HG02938 (cell line): ENCODE data around the gene PACC1.

Experiments
- ATAC-seq: cut with Tn5 transposase; IDR thresholded peaks from one replicate; pipeline ENCODE4 v1.9.1; 2021; ENCODE audit warnings: mild to moderate bottlenecking, moderate library complexity; ENCODE audit not compliant: unreplicated experiment

The PACC1 gene

DNA sequence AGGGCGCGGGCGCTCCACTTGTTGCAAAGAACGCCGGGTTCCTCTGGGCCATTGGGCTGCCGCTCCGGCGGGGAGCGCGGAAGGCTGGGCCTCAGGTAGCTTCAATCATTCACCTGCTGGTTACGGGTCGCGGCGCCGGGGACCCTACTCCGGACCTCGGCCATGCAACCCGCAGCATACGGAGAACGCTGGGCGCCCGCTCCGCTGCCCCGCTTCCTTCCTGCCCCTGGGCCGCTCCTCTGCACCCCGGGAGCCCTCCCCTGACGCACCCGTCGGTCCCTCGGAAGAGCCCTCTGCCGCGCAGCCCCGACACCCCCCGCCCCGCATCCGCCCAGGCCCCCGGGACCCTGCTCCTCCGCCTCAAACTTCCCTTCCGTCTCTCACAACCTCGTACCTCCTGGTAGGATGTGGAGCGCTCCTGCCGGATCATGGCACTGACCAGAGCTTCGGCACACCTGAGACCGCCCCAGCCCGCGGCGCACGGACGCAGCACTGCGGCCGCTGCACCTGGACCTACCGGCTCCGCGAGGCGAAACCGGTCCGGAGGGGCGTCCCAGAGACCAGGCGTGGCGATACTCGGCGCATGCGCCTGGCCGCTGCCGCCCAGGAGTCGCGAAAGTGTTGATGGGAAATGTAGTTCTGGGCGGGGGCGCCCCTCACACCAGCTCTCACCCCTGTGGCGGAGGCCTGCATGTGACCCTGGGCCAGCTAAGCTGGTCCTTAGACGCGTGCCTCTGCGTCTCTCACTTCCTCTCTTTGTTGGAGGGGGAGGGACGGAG, at the start of gene PACC1:
Gene PACC1, minus strand, starts transcription at position 559 of the 779 bp plus-strand sequence. Its CDS starts 129 bp downstream, at position 430.
- ATAC-seq = peak; percentile 98

DNA sequence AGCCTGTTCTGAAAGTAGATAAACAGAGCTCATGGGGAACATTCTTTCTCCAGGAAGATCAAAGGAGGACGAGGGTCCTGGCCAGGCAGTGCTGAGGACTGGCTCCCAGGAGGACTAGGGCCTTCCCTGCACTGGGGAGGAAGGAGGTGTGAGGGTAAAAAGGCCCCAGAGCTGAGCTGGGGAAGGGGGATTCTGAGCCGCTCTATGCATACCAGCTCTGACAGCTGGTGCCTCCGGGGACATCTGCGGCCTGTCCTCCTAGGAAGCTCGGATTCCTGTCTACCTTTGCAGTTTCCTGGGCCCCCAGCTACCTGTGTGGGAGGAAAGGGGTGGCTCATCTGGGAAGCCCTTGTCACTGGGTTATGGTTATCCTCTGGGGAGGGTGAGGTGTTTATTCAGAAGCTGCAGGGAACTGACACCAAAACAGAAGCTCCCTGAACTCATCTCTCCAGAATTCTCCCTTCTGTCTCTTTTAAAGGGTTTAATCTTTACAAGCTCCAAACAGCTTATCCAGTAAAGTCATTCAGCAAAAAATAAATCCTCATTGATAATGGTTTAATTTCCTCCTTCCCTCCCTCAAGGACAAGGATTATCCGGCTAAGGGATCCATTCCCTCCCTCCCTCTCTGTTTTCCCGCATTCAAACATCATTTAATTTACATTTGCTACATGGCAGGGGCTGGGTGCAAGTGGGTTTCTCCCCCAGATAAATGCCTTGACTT, 49.0 kb upstream of the PACC1 start:
- no peak for ATAC-seq

DNA sequence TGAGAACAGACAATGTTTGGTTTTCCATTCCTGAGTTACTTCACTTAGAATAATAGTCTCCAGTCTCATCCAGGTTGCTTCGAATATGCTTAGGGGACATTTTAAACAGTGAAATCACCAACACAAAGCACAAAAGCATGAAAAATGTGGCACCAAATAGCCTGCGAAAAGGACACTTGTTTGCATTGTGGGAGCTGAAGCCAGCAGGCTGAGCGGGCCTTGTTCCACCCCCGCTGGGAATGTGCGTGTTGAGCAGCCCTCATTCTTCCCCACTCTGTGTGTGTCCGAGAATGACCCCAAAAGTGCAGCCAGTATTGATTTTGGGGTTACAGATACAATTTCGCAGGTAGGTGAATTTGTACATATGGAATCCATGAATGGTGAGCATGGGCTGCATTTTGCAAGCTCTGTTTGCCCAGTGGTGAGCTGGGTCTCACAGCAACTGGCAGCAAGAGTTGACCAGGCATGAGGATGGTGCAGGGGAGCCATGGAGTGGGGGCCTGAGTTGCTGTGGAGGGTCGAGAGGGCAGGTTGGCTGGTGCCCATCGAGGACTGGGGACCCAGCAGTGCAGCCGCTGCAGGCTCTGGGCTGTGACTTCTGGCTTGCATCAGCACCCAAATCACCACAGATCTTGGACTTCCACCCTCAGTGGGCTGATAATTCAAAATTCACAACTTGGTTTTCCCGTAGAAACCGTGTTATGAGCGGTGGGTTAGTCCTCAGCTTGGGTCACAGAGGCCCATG, 47.4 kb upstream of the PACC1 start:
- ATAC-seq = no peak

DNA sequence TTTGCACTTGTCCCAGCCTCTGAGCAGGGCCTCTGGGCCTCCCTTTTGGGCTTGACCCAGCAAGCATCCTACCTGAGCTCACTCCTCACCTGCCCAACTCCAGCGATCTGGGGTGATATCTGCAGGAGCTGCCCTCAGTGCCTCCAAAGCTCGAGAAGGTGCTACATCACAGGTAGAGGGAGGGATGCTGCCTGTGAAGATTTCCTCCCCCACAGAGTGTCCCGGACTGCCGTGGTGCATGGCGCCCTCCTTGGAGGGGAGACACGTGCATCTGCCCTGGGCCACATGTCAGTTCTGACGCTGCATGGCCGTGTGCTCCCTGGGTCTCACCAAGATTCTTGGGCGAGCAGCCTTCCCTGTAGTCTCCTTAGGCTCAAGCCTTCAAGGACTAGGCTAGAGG, 45.7 kb upstream of the PACC1 start:
- no peak for ATAC-seq

DNA sequence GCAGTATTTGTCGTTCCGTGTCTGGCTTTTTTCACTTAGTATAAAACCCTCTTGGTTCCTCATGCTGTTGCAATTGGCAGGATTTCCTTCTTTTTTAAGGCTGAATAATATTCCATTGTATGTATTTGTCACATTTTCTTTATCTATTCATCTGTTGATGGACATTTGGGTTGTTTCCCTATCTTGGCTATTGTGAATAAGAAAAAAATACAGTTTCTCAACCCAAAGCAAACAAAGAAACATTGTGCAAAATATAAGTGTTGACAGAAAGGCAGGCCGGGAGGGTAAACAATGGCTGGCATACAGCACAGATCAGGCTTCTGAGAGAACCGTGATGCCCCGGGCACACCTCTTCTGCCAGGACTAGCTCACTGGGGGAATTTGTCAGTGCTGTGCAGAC, 45.0 kb upstream of the PACC1 start:
- ATAC-seq = no peak

DNA sequence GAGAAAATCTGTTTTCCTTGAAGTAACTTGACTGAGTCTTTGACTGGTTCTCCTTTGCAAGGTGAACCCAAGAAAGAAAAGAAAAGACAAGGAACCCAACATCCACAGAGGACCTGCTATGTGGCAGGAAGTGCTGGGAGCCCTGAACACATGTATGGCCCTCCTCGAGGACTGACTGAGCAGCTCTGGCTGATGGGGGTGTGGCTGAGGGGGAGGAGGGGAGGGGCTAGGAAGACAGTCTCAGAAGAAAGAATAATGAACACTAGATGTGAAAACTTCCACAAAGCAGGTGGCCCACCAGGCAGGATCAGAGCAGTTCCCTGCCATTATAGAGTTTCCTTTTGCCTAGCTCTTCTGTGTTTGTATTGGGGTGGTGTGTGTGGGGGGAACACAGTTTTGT, 44.1 kb upstream of the PACC1 start:
- no peak for ATAC-seq

DNA sequence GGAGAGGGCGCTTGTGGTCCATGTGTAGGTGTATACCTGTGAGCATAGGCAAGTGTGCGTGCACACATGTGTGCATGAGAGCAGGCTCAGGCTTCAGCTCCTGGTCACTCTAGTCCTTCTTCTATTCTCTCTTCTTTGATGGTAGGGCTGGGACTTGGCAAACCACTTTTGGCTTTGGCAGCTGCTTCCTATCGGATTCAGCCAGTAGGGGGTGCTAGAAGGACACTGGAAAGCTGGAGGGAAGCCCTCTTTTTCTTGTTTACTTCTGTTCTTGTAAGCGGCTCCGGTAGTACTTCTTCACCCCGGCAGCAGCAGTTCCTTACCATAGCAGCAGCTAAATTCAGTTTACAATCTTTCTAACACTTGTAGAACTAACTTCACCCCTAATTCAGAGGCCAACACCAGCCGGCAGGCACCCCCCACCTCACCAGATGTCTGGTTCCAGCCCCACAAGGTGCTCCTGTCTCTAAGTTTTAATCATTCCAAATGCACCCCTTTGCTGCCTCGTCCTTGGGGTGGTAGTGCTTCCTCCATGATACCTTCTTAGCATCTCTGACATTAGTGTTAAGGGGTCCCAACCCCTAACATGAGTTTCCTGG, 43.2 kb upstream of the PACC1 start:
- ATAC-seq = no peak

DNA sequence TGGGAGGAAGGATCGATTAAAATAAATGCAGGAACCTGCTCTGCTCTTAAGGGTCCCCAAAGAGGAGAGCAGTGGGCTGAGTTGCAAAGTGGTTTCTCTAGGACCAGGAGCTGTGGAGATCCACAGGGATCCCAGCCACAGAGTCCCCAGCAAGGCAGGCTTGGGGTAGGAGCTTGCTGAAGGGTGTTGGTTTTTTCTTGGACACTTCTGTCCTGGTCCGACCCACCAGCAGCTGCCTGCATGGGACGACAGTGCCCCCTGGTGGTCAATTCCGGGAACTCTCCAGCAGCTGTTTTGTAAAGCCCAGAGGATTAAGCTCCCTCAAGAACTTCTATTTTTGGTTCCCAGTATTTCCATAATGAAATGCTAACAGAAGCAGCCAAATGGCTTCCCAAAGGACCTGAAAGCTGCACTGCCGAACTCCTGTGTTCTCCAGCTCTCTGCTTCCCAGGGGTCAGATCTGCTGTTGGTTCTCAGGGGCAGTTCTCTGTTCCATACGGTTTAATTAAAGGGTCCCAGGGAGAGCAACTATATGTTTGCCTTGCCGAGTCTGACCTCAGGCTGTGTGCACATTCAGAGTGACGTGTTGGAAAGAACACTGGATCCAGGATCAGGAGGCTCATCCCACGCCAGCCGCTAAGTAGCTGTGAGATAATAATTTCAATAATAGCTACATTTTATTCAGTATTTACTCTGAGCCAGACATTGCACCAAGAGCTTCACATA, 41.3 kb upstream of the PACC1 start:
- peak; percentile 65 for ATAC-seq

DNA sequence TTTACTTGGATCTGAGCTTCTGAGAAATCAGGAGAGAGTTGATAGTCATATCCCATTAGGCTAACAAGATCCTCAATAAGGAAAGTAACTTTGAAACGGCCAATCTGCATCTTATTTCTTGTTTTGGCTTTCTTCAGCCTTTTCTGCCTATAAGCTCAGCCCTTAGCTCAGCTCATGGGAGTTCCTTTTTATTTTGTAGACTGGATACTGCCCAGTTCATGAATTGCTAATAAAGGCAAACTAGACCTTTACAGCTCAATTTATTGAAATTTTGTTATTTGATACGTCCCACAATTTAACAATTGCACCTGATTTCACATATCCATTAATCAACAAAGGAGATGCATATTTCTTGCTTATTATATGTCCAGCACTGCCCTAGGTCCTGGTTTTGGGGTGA, 40.7 kb upstream of the PACC1 start:
- no peak for ATAC-seq

DNA sequence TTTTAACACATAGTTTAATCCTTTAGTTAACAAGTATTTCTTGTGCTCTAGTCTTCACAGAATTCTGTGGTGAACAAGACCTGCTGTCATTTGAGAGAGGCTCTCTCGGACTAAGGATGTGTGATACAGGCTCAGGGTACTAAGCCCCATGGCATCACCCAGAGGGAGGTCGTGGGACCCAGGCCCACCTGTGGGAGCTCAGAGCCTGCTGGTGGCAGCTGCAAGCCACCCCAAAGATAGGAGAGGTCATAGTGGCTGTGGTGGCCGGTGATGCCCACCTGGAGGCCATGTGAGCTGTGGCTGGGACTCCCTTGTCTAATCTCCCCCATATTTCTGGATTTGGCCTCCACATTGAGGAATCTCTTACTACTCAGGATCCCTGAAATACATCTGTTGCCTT, 40.1 kb upstream of the PACC1 start:
- no peak for ATAC-seq

DNA sequence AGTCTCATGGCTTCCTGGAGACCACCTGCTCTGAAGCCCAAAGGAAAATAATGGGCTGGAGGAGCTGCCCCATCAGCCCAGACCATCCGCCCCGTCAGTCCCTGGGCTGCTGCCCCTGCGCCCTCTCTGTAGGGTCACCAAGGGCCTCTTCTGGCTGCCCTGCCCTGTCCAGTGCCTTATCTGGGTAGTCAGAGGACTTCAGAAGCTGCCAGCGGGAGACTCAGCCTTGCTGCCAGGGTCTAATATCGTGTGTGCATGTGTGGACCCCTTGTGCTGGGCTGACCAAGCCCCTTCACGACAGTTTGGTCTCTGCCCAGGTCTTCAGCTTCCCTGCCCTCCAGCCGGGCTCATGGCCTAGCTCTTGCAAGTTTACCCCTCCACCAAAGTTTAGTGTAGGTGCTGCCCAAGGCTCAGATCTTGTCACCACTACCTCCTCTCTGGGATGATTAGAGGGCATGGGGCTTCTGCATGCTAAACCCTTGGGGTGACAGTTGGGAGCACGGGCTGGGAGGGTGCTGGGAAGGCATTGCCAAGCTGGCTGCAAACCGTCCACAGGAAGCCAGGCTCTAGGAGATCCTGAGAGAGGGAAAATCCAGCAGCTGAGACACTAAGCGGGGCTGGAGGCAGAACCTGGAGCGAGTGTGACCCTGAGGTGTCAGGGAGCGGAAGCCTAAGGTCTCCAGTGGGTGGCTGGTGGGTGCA, 38.6 kb upstream of the PACC1 start:
- ATAC-seq = no peak

DNA sequence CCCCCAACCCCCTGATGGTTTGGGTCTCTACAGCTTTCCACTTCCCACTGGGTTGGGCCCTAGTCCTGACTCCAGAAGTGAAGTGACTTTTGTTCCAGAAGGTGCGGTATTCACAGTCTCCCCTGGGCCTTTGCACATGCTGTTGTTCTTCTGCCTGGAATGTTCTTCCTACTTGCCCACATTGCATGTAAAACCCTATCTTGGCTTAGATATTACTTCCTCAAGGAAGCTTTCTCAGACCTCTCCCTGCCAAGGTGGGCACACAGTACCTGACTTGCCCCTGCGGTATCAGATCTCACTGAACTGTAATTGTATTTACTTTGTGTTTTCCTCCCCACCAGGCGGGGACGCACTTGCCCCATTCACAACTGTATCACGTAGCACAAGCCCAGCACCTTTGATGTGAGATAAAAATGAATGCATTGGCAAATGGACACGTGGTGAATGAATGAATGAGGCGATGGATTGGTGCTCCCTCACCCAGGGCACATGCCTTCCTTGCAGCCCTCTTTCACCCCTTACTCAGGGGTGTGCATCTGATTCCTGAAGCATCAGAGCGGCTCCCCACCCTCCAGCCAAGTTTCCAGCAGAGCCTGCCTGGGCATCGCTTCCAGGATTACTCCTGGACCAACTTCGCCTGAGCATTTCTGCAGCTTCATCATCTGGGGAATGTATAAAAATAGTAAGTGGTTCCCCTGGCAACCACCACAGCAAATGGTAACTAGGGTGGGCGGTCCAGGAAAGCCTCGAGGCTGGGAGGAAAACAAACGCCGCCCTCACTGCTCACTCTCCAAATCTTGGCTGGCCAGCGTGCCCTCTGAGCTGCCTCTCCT, 37.9 kb upstream of the PACC1 start:
- no peak for ATAC-seq

DNA sequence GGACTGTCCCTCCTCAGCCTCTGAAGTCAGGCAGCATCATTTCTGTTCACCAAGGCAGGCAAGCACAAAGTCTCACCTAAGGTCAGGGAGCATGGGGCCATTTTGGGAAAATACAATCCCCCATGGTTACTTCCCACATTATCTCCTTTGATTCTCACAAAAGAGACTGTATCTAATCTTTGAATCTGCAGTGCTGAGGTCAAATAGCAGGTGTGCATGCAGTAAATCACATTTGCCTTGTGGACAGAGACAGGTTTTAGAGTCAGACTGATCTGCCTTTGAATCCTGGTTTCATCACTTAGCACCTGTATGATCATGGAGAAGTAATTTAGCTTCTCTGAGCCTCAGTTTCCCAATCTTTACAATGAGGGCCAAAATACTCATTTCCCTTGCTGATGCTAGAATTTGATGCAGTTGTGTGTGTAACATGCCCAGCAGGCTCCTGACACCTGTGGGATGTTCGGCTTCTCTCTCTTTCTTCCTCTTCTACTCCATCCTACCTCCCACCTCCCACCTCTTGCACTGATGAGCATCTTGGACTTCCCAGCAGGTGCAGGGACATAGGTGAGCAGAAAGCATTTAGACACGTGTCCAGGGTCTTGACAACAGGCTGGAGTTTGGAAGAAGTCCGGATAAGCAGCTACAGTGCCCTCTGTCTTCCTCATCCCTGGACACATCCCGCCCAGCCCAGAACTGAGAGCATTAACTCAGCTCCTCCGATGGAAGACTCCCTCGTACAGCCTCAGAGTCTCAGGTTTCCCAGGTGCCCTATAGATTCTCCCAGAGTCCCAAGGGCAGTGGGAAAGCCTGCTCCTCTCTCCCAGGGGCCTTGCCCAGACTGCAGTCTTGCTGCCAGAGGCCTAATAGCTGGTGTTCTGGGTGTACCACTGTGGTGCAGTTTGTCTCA, 37.0 kb upstream of the PACC1 start:
- no peak for ATAC-seq

DNA sequence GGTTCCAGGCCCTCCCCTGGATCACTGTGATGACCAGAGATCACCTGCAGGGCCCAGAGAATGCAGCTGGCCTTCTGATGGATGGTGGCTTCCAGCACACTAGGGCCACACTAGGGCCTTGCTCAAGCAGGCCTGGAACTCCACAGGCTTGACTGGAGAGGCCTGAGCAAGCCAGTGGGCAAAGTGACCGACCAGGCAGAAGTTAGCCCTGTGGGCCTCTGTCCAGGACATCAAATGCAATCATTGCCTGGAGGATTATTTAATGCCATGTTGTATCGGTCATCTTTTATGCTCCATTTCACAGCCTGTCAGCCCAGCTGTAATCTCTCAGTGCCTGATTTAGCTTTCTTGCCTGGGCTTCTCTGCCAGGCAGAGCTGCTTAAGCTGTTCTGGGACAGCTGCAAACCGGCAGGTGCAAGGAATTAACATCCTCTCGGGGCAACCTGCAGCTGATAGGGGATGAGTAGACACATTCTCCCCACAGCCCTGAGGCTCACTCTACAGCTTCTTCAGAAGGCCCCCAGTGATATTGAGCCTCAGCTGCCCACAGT, 35.7 kb upstream of the PACC1 start:
- ATAC-seq = no peak

DNA sequence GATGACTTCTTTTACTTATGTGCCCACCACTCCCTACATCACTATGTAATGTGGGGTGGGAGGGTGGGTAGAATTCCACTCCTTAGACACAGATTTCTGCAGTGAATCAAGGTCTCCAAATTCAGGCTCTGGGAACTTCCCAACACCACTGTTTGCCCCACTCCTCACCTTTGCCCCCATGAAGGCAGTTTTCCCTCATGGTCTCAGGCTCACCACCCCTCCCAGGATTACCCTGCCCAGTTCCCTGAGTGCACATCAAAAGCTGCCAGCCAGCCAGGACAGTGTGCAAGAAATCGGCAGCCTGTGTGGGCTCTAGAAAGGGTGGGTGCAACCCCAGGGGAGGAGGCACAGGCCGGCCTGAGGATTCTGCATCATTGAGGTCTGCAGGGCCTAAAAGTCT, 32.8 kb upstream of the PACC1 start:
- no peak for ATAC-seq

DNA sequence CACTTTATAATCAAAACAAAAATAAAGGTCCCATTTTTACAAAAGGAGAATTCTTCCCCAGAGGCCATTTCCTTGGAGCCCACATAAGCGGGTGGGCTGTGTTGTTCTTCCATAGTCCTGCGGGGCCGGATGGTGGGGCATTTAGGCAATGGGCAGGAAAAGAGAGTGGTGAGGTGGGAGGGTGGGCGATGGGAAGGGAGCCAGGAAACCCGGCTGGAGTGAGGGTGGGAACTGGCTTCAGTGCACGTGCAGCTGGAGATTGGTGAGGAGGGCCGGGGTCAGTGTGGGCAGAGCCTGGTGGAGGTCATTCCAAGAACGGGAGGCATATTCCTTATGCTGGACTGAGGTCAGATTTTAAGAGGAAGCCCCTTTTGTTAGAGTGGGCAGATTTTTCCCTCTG, 31.6 kb upstream of the PACC1 start:
- ATAC-seq = no peak

DNA sequence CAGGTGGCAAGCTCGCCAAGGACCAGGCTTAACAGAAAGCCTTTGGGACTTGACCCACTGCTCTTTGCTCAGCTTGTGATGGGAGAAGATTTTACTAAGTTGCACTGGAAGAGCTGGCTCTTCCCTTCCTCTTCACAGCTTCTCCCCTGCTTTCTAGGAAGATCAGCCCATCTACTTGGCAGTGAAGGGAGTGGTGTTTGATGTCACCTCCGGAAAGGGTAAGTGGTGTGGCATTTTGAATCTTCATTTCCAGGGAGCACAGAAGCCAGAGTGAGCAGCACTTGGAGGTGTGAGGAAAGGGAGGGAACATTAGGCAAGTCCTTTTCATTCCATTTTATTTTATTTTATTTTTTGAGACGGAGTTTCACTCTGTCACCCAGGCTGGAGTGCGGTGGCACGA, 27.7 kb upstream of the PACC1 start:
- no peak for ATAC-seq

DNA sequence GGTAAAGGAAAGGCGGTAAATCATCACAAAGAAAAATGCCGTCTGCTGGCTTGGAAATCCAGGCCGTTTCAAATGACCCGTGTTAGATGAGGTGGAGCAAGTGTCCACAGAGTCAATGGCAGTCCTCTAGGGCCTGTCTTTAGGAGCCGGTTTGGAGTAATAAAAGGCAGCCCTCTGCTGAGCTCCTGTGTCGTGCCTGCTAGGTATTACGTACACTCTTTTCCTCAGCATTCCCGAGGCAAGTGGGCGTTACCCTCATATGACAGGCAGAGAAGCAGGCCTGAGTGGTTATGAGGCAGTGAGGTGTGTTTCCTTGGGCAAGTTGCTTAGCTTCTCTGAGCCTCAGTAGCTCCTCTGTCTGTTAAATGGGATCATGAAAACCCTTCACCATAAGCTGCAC, 25.7 kb upstream of the PACC1 start:
- no peak for ATAC-seq
